Prostate gland (tissue), 2 donors: ENCODE measurements around the gene ACD. TPM values are rescaled to one million over a fixed set of nuclear protein-coding genes. Genes with fewer than 3 reads are reported as not detected.

ENCODE experiments used
- DNase-seq: peaks from one replicate; pipeline ENCODE4 v3.0.0-alpha.2; 2019; ENCODE audit warnings: low spot score
- H3K27ac ChIP-seq, 2 donors: fragments of 200-600 bp; sonication (generic); 2 replicates each; pipeline ENCODE4 v1.5.1; 2017 to 2019
- H3K27me3 ChIP-seq: fragments of 200-600 bp; sonication (generic); replicated peaks from 2 replicates; pipeline ENCODE4 v1.5.1; 2019; ENCODE audit not compliant: insufficient read depth
- H3K36me3 ChIP-seq, 2 donors: fragments of 200-600 bp; sonication (generic); 1 replicate in 1 of 2; 2 replicates in 1 of 2; pipeline versions ENCODE4 v1.5.1 to v1.8.1; 2017 to 2019
- H3K4me1 ChIP-seq: fragments of 200-600 bp; sonication (generic); replicated peaks from 2 replicates; pipeline ENCODE4 v1.5.1; 2019
- H3K4me3 ChIP-seq, 2 donors: fragments of 200-600 bp; sonication (generic); 2 replicates each; pipeline ENCODE4 v1.5.1; 2017 to 2019
- H3K9me3 ChIP-seq: fragments of 200-600 bp; sonication (generic); 2 replicates; pipeline ENCODE4 v1.5.1; 2017
- CTCF ChIP-seq, 4 experiments: fragments of 200-600 bp in 2 of 4; fragments of 450-650 bp in 2 of 4; sonication (generic) in 2 of 4; IDR thresholded peaks; 1 replicate in 3 of 4; 2 replicates in 1 of 4; pipeline ENCODE4 v1.5.1; 2016 to 2019; ENCODE audit warnings: antibody characterized with exemption in 4 of 4, mild to moderate bottlenecking in 2 of 4, moderate library complexity in 2 of 4
- POLR2A ChIP-seq: fragments of 450-650 bp; IDR thresholded peaks from one replicate; pipeline ENCODE4 v1.6.1; 2016; ENCODE audit warnings: antibody characterized with exemption, mild to moderate bottlenecking
- POLR2AphosphoS5 ChIP-seq: sonication (generic); formaldehyde crosslinking; IDR thresholded peaks from one replicate; pipeline ENCODE4 v1.6.1; 2017; ENCODE audit warnings: antibody characterized with exemption
- WGBS: methylation state at CpG from one replicate; pipeline ENCODE4 v1.1.5; 2018; 5-methylcytosine and 5-hydroxymethylcytosine counted together
- intact Hi-C: fragments of 100-400 bp; cut with DNase I; formaldehyde crosslinking; loops from one replicate; pipeline ENCODE4 v1.14.2; 2022
- total RNA-seq, 2 donors: library from RNA; depleted of rRNA; stranded (reverse); fragments of >200 nt; gene quantifications; one replicate each; pipeline ENCODE4 v1.1.0, GENCODE V29; 2016

ACD gene
- total RNA-seq, 2 donors from 2014 or later = 17.1 to 45.4 TPM

GRCh38 chr16:67676516-67676915 lies 16.5 kb upstream of the ACD start:
- H3K27me3 ChIP-seq = no peaks in the 10 kb centered on the region

GRCh38 chr16:67675999-67676398 lies 15.9 kb upstream of the ACD start:
- 95% methylated on average over 7 of the region's 7 CpGs for WGBS
- Histone ChIP-seq H3K36me3 (no peaks in the 10 kb centered on the region), H3K9me3 (no peaks in the 10 kb centered on the region), H3K4me1 (peaks cover 12% of the 10 kb centered on the region), H3K27ac (peak overlapping the region in 1 of 2 donors; percentile 29), H3K4me3 (no peak overlapping the region), H3K27me3 (no peaks in the 10 kb centered on the region)
- intact Hi-C loops = loop anchor here (10.0 kb wide), 1 partner anchor 129 kb away; the partner anchor contains the start of genes RANBP10 and TSNAXIP1
- TF ChIP-seq POLR2AphosphoS5 (no peak), CTCF (IDR thresholded peaks at IDR 0.05) (no peak), POLR2A (no peak)
- DNase-seq = no peak

More at GRCh38 chr16:67676516-67676915, 16.5 kb upstream of the ACD start:
- TF ChIP-seq CTCF (IDR thresholded peaks at IDR 0.05) = no peak
- peak; percentile 47 for TF ChIP-seq POLR2AphosphoS5
- H3K27ac ChIP-seq = peak overlapping the region in 1 of 2 donors; percentile 29
- no peaks in the 10 kb centered on the region for H3K9me3 ChIP-seq
- peaks cover 12% of the 10 kb centered on the region for H3K4me1 ChIP-seq
- no peak overlapping the region for H3K4me3 ChIP-seq
- intact Hi-C loops = loop anchor here (10.0 kb wide), 1 partner anchor 128 kb away; the partner anchor contains the start of genes RANBP10 and TSNAXIP1
- no peaks in the 10 kb centered on the region for H3K36me3 ChIP-seq
- 52% methylated on average over 4 of the region's 4 CpGs for WGBS
- DNase-seq = no peak

GRCh38 chr16:67675579-67675935 lies 15.5 kb upstream of the ACD start:
- intact Hi-C loops = loop anchor here (10.0 kb wide), 1 partner anchor 129 kb away; the partner anchor contains the start of genes RANBP10 and TSNAXIP1
- DNase-seq = no peak
- Histone ChIP-seq H3K4me1 (peaks cover 12% of the 10 kb centered on the region), H3K27ac (peak overlapping the region in 1 of 2 donors; percentile 29), H3K9me3 (no peaks in the 10 kb centered on the region), H3K36me3 (no peaks in the 10 kb centered on the region), H3K27me3 (no peaks in the 10 kb centered on the region), H3K4me3 (no peak overlapping the region)
- 96% methylated on average over 17 of the region's 17 CpGs for WGBS
- TF ChIP-seq POLR2A (no peak), CTCF (IDR thresholded peaks at IDR 0.05) (no peak), POLR2AphosphoS5 (no peak)

GRCh38 chr16:67674851-67675578 lies 15.0 kb upstream of the ACD start:
- intact Hi-C loops = loop anchor here (5.0 to 10.0 kb wide), 2 partner anchors 130 to 252 kb away; partner anchors contain the start of genes RANBP10 and TSNAXIP1
- Histone ChIP-seq H3K4me1 (peaks cover 12% of the 10 kb centered on the region), H3K36me3 (no peaks in the 10 kb centered on the region), H3K27me3 (no peaks in the 10 kb centered on the region), H3K4me3 (no peak overlapping the region), H3K9me3 (no peaks in the 10 kb centered on the region), H3K27ac (no peak overlapping the region)
- no peak for TF ChIP-seq POLR2A
- no peak for TF ChIP-seq POLR2AphosphoS5
- TF ChIP-seq CTCF (IDR thresholded peaks at IDR 0.05) = no peak
- DNase-seq = no peak
- 95% methylated on average over 28 of the region's 28 CpGs for WGBS
